SK-N-SH treated with all-trans-retinoic acid at 6 μM for 48 hours (cell line): ENCODE results near the gene YJU2.
A peak's percentile ranks its signal among the peaks of the same experiment; 100 is the strongest.

Source experiments
- ATAC-seq: fragments of 200-7000 bp; cut with Tn5 transposase; 3 replicates; pipeline ENCODE4 v1.9.1; 2020; ENCODE audit warnings: mild to moderate bottlenecking, moderate library complexity
- ARNTL ChIP-seq: fragments of 450-650 bp; formaldehyde crosslinking; IDR thresholded peaks from 2 replicates; pipeline ENCODE4 v1.5.0; 2020; ENCODE audit warnings: low read depth, mild to moderate bottlenecking, moderate library complexity, borderline replicate concordance
- BACH2 ChIP-seq: fragments of 250-450 bp; sonication (Bioruptor Pico); IDR thresholded peaks from 2 replicates; pipeline ENCODE4 v1.9.0; 2021; ENCODE audit warnings: mild to moderate bottlenecking, borderline replicate concordance
- CREB5 ChIP-seq: fragments of 250-450 bp; sonication (Bioruptor Pico); IDR thresholded peaks from 2 replicates; pipeline ENCODE4 v1.5.1; 2020; ENCODE audit warnings: low read depth, mild to moderate bottlenecking, moderate library complexity
- ESRRG ChIP-seq: fragments of 250-450 bp; sonication (Bioruptor Pico); IDR thresholded peaks from 2 replicates; pipeline ENCODE4 v1.6.1; 2021; ENCODE audit warnings: mild to moderate bottlenecking
- GLIS3 ChIP-seq: fragments of 250-450 bp; sonication (Bioruptor Pico); IDR thresholded peaks from 2 replicates; pipeline ENCODE4 v1.5.0; 2020; ENCODE audit warnings: mild to moderate bottlenecking, moderate library complexity
- ISL1 ChIP-seq: fragments of 250-450 bp; sonication (Bioruptor Pico); IDR thresholded peaks from 2 replicates; pipeline ENCODE4 v2.1.2; 2022; ENCODE audit warnings: mild to moderate bottlenecking, moderate library complexity
- OSR1 ChIP-seq: fragments of 250-450 bp; sonication (Bioruptor Pico); IDR thresholded peaks from 2 replicates; pipeline ENCODE4 v1.8.0; 2022; ENCODE audit warnings: moderate library complexity, mild to moderate bottlenecking, inconsistent platforms
- POU6F1 ChIP-seq: fragments of 250-450 bp; sonication (Bioruptor Pico); IDR thresholded peaks from 2 replicates; pipeline ENCODE4 v1.8.0; 2021; ENCODE audit warnings: low read depth, mild to moderate bottlenecking, moderate library complexity, borderline replicate concordance
- PPARA ChIP-seq: fragments of 250-450 bp; sonication (Bioruptor Pico); IDR thresholded peaks from 2 replicates; pipeline ENCODE4 v1.5.0; 2020; ENCODE audit warnings: mild to moderate bottlenecking, borderline replicate concordance
- RARB ChIP-seq: fragments of 250-450 bp; sonication (Bioruptor Pico); IDR thresholded peaks from 2 replicates; pipeline ENCODE4 v1.8.0; 2021; ENCODE audit warnings: mild to moderate bottlenecking, moderate library complexity
- SNAI2 ChIP-seq: fragments of 250-450 bp; sonication (Bioruptor Pico); IDR thresholded peaks from 2 replicates; pipeline ENCODE4 v1.5.0; 2020; ENCODE audit warnings: mild to moderate bottlenecking, moderate library complexity
- TCF4 ChIP-seq: fragments of 250-450 bp; sonication (Bioruptor Pico); IDR thresholded peaks from 2 replicates; pipeline ENCODE4 v1.8.0; 2021; ENCODE audit warnings: mild to moderate bottlenecking, moderate library complexity, borderline replicate concordance
- TOX ChIP-seq: fragments of 250-450 bp; sonication (Bioruptor Pico); IDR thresholded peaks from 2 replicates; pipeline ENCODE4 v1.8.0; 2021; ENCODE audit warnings: mild to moderate bottlenecking, moderate library complexity, borderline replicate concordance
- ZFP3 ChIP-seq: fragments of 250-450 bp; sonication (Bioruptor Pico); IDR thresholded peaks from 2 replicates; pipeline ENCODE4 v1.5.0; 2020; ENCODE audit warnings: mild to moderate bottlenecking, moderate library complexity
- ZFP30 ChIP-seq: fragments of 450-650 bp; formaldehyde crosslinking; IDR thresholded peaks from 2 replicates; pipeline ENCODE4 v1.5.0; 2022; ENCODE audit warnings: mild to moderate bottlenecking, moderate library complexity
- ZNF565 ChIP-seq: fragments of 450-650 bp; formaldehyde crosslinking; conservative IDR thresholded peaks from 2 replicates; pipeline ENCODE4 v1.5.0; 2020; ENCODE audit warnings: low read depth, mild to moderate bottlenecking, moderate library complexity
- ZNF70 ChIP-seq: fragments of 450-650 bp; formaldehyde crosslinking; IDR thresholded peaks from 2 replicates; pipeline ENCODE4 v1.5.0; 2020; ENCODE audit warnings: mild to moderate bottlenecking, moderate library complexity
- TF ChIP-seq, protein P1 (sequence below): fragments of 250-450 bp; sonication (Bioruptor Pico); IDR thresholded peaks from 2 replicates; pipeline ENCODE4 v1.8.0; 2020; ENCODE audit warnings: mild to moderate bottlenecking, moderate library complexity, borderline replicate concordance
- TF ChIP-seq, protein P2 (sequence below): fragments of 250-450 bp; sonication (Bioruptor Pico); IDR thresholded peaks from 2 replicates; pipeline ENCODE4 v1.5.0; 2020; ENCODE audit warnings: mild to moderate bottlenecking, moderate library complexity

Gene YJU2

GRCh38 chr19:4246767-4247593 is at the start of gene YJU2:
Gene YJU2, plus strand, starts transcription at chr19:4247080. Its CDS starts 67 bp downstream, at chr19:4247147.
- ATAC-seq, result peak; percentile 98
- TF ChIP-seq, protein P1, sequence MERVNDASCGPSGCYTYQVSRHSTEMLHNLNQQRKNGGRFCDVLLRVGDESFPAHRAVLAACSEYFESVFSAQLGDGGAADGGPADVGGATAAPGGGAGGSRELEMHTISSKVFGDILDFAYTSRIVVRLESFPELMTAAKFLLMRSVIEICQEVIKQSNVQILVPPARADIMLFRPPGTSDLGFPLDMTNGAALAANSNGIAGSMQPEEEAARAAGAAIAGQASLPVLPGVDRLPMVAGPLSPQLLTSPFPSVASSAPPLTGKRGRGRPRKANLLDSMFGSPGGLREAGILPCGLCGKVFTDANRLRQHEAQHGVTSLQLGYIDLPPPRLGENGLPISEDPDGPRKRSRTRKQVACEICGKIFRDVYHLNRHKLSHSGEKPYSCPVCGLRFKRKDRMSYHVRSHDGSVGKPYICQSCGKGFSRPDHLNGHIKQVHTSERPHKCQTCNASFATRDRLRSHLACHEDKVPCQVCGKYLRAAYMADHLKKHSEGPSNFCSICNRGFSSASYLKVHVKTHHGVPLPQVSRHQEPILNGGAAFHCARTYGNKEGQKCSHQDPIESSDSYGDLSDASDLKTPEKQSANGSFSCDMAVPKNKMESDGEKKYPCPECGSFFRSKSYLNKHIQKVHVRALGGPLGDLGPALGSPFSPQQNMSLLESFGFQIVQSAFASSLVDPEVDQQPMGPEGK (CRISPR knock-in tag), result peak; percentile 18; the same call in 1 of the 2 replicates
- TF ChIP-seq ZNF70 (CRISPR knock-in tag) (peak; percentile 89), ZFP3 (CRISPR knock-in tag) (no peak)
- TF ChIP-seq, all 23 proteins: peak for 2

DNA sequence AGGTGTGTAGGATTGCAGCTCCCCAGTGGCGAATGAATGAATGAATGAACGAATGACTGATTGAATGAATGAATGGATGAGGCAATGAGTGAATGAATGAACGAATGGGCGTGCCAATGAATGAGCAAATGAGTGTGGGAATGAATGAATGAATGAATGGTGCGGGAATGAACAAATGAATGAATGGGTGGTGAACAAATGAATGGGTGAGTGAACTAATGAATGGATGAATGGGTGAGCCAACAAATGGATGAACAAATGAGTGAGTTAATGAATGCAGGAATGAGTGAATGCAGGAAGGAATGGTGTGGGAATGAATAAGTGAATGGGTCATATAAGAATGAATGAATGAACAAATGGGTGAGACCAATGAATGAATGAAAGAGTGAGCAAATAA is 49.7 kb upstream of the YJU2 start:
- no peak for ATAC-seq
- TF ChIP-seq RARB (no peak), ARNTL (CRISPR knock-in tag) (no peak), BACH2 (CRISPR knock-in tag) (no peak), CREB5 (no peak), ZFP30 (CRISPR knock-in tag) (no peak), TOX (CRISPR knock-in tag) (no peak), GLIS3 (CRISPR knock-in tag) (no peak), TCF4 (CRISPR knock-in tag) (no peak), ZFP3 (CRISPR knock-in tag) (no peak), POU6F1 (CRISPR knock-in tag) (no peak), ISL1 (CRISPR knock-in tag) (no peak), ZNF70 (CRISPR knock-in tag) (no peak), PPARA (CRISPR knock-in tag) (no peak)
- TF ChIP-seq, protein P2, sequence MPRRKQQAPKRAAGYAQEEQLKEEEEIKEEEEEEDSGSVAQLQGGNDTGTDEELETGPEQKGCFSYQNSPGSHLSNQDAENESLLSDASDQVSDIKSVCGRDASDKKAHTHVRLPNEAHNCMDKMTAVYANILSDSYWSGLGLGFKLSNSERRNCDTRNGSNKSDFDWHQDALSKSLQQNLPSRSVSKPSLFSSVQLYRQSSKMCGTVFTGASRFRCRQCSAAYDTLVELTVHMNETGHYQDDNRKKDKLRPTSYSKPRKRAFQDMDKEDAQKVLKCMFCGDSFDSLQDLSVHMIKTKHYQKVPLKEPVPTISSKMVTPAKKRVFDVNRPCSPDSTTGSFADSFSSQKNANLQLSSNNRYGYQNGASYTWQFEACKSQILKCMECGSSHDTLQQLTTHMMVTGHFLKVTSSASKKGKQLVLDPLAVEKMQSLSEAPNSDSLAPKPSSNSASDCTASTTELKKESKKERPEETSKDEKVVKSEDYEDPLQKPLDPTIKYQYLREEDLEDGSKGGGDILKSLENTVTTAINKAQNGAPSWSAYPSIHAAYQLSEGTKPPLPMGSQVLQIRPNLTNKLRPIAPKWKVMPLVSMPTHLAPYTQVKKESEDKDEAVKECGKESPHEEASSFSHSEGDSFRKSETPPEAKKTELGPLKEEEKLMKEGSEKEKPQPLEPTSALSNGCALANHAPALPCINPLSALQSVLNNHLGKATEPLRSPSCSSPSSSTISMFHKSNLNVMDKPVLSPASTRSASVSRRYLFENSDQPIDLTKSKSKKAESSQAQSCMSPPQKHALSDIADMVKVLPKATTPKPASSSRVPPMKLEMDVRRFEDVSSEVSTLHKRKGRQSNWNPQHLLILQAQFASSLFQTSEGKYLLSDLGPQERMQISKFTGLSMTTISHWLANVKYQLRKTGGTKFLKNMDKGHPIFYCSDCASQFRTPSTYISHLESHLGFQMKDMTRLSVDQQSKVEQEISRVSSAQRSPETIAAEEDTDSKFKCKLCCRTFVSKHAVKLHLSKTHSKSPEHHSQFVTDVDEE (CRISPR knock-in tag), result no peak
- TF ChIP-seq, all 23 proteins: peak for 0

- TF ChIP-seq SNAI2 (CRISPR knock-in tag) (no peak), TOX (CRISPR knock-in tag) (no peak), PPARA (CRISPR knock-in tag) (no peak), ZFP3 (CRISPR knock-in tag) (no peak), RARB (no peak), TCF4 (CRISPR knock-in tag) (no peak), ESRRG (CRISPR knock-in tag) (no peak), ZNF565 (CRISPR knock-in tag) (no peak), OSR1 (CRISPR knock-in tag) (no peak), CREB5 (no peak), POU6F1 (CRISPR knock-in tag) (no peak), ZNF70 (CRISPR knock-in tag) (no peak), ZFP30 (CRISPR knock-in tag) (no peak)
- TF ChIP-seq, protein P1 (CRISPR knock-in tag), result no peak
- ATAC-seq, result no peak
Measured at GRCh38 chr19:4197625-4198466, 49.0 kb upstream of the YJU2 start.
